Sigmoid colon (tissue), 7 donors: ENCODE data around the gene RHO. TPM values are rescaled to one million over a fixed set of nuclear protein-coding genes. Genes with fewer than 3 reads are reported as not detected.
A peak's percentile ranks its signal among the peaks of the same experiment; 100 is the strongest.

Source experiments
- DNase-seq: peaks from one replicate; pipeline ENCODE4 v3.0.0-alpha.2; 2019
- H3K27ac ChIP-seq, 4 donors: fragments of 200-600 bp; sonication (generic); one replicate each; pipeline ENCODE4 v1.5.1; 2016 to 2019; ENCODE audit warnings: mild to moderate bottlenecking in 1 of 4
- H3K27me3 ChIP-seq, 3 donors: fragments of 200-600 bp; sonication (generic); one replicate each; pipeline ENCODE4 v1.5.1; 2019; ENCODE audit warnings: mild to moderate bottlenecking in 1 of 3
- H3K36me3 ChIP-seq, 4 donors: fragments of 200-600 bp; sonication (generic); one replicate each; pipeline ENCODE4 v1.5.1; 2016 to 2019
- H3K4me1 ChIP-seq, 4 donors: fragments of 200-600 bp; sonication (generic); one replicate each; pipeline ENCODE4 v1.5.1; 2017 to 2019
- H3K4me3 ChIP-seq, 4 donors: fragments of 200-600 bp; sonication (generic); one replicate each; pipeline ENCODE4 v1.5.1; 2017 to 2019; ENCODE audit warnings: mild to moderate bottlenecking in 2 of 4, moderate library complexity in 1 of 4
- H3K9me3 ChIP-seq, 4 donors: fragments of 200-600 bp in 3 of 4; sonication (generic) in 3 of 4; one replicate each; pipeline versions ENCODE4 v1.5.1 to v1.6.1; 2013 to 2019
- CTCF ChIP-seq, 4 experiments: fragments of 450-650 bp in 3 of 4; fragments of 200-600 bp in 1 of 4; IDR thresholded peaks; one replicate each; pipeline ENCODE4 v1.5.1; 2016 to 2019; ENCODE audit warnings: antibody characterized with exemption in 4 of 4, mild to moderate bottlenecking in 3 of 4, moderate library complexity in 2 of 4
- EP300 ChIP-seq, 4 donors: sonication (generic); formaldehyde crosslinking; IDR thresholded peaks; one replicate each; pipeline ENCODE4 v1.6.1; 2017; ENCODE audit warnings: antibody characterized with exemption in 4 of 4
- POLR2A ChIP-seq, 2 donors: fragments of 450-650 bp; IDR thresholded peaks; one replicate each; pipeline ENCODE4 v1.6.1; 2016; ENCODE audit warnings: antibody characterized with exemption in 2 of 2, mild to moderate bottlenecking in 2 of 2, moderate library complexity in 2 of 2
- POLR2AphosphoS5 ChIP-seq, 4 donors: sonication (generic); formaldehyde crosslinking; IDR thresholded peaks; one replicate each; pipeline ENCODE4 v1.6.1; 2017; ENCODE audit warnings: antibody characterized with exemption in 4 of 4
- WGBS, 2 donors: extraction: QIAGEN DNeasy Blood & Tissue Kit; methylation state at CpG; one replicate each; pipeline ENCODE4 v1.1.7; 2013; 5-methylcytosine and 5-hydroxymethylcytosine counted together
- intact Hi-C: fragments of 100-400 bp; cut with DNase I; formaldehyde crosslinking; loops from one replicate; pipeline ENCODE4 v1.15.1; 2023
- polyA plus RNA-seq, 3 donors: library from polyadenylated mRNA; stranded (reverse); fragments of 200-250 nt; gene quantifications; one replicate each; pipeline ENCODE4 v1.2.3, GENCODE V29; 2013
- total RNA-seq, 4 donors: library from RNA; depleted of rRNA; stranded (reverse); fragments of >200 nt; gene quantifications; one replicate each; pipeline ENCODE4 v1.1.0, GENCODE V29; 2016
- donor health status: healthy with polysubstance abuse.
- donor health status: Bipolar disorder and iron deficiency.
- donor health status: healthy.

Gene RHO
- total and polyA plus RNA-seq, 7 donors: not detected

- peak; percentile 63 for DNase-seq
- intact Hi-C loops: no loop called here
- WGBS, 2 donors: 78 to 83% methylated on average over 6 of the region's 6 CpGs
Observed at GRCh38 chr3:129553171-129553570, 24.7 kb downstream of the RHO start.

DNA sequence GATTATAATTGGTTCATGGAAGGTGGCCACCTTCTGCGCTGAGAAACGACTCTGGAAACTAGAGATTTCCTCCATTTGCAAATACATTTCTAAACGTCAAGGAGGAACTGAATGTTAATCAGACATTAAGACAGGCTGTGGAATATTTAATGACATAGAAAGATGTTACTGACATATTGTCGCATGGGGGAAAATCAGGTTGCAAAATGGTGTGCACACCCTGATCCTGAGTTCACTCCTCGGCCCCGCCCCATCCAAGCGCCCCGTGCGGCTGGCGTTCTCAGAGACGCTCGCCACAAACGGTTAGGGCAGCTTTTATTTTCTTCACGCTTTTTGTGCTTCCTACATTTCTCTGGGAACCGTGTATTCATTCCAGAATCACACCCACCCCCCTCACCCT is 25.3 kb downstream of the RHO start:
- no peak for DNase-seq
- Histone ChIP-seq H3K4me3 (no peak overlapping the region), H3K27me3 (no peaks in the 10 kb centered on the region), H3K27ac (no peak overlapping the region), H3K9me3 (no peaks in the 10 kb centered on the region), H3K4me1 (peaks cover 0 to 36% (median 22%) of the 10 kb centered on the region in 4 donors), H3K36me3 (peaks cover 0 to 7% (median 0%) of the 10 kb centered on the region in 4 donors)
- TF ChIP-seq EP300 (IDR thresholded peaks at IDR 0.05): no peak
- TF ChIP-seq POLR2AphosphoS5 (IDR thresholded peaks at IDR 0.05): no peak
- TF ChIP-seq POLR2A (IDR thresholded peaks at IDR 0.05): no peak
- no peak for TF ChIP-seq CTCF (IDR thresholded peaks at IDR 0.05)
- intact Hi-C loops: no loop called here
- 21 to 33% methylated on average over 15 of the region's 15 CpGs for WGBS, 2 donors

More at GRCh38 chr3:129553171-129553570, 24.7 kb downstream of the RHO start:
- Histone ChIP-seq H3K4me3 (no peak overlapping the region), H3K27me3 (no peaks in the 10 kb centered on the region), H3K9me3 (no peaks in the 10 kb centered on the region), H3K4me1 (peaks cover 0 to 36% (median 18%) of the 10 kb centered on the region in 4 donors), H3K27ac (no peak overlapping the region), H3K36me3 (peaks cover 0 to 7% (median 0%) of the 10 kb centered on the region in 4 donors)
- TF ChIP-seq POLR2A (IDR thresholded peaks at IDR 0.05): no peak
- no peak for TF ChIP-seq CTCF (IDR thresholded peaks at IDR 0.05)
- TF ChIP-seq EP300 (IDR thresholded peaks at IDR 0.05): no peak
- TF ChIP-seq POLR2AphosphoS5 (IDR thresholded peaks at IDR 0.05): no peak

GRCh38 chr3:129554356-129555152 is 26.1 kb downstream of the RHO start:
- no peak overlapping the region for H3K4me3 ChIP-seq
- H3K9me3 ChIP-seq: no peaks in the 10 kb centered on the region
- no peak for DNase-seq
- intact Hi-C loops: no loop called here
- no peaks in the 10 kb centered on the region for H3K27me3 ChIP-seq
- 60 to 63% methylated on average over 13 of the region's 13 CpGs for WGBS, 2 donors
- peak overlapping the region in 1 of 4 donors; percentile 18 for H3K27ac ChIP-seq
- peaks cover 0 to 40% (median 28%) of the 10 kb centered on the region in 4 donors for H3K4me1 ChIP-seq
- no peak for TF ChIP-seq POLR2A (IDR thresholded peaks at IDR 0.05)
- H3K36me3 ChIP-seq: peaks cover 0 to 7% (median 0%) of the 10 kb centered on the region in 4 donors

DNA sequence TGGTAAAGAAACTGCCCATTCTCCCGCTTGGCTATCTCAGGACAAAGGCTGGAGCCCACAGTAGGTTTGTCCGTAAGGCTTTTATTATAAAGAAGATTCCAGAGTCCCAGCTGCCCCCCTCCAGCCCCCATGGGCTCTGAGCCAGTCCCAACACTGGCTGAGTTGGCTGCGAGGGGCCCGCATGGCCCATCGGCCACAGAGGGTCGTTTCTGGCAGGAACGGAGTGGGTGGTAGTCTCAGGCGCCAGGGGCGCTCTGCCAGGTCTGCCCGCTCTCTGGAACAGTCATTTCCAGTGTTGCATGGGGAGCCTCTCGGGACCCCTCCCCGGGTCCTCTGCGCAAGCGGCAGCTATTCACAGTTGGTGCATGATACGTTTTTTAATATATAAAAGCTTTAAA is 26.7 kb downstream of the RHO start:
- no peak overlapping the region for H3K27ac ChIP-seq
- H3K27me3 ChIP-seq: no peaks in the 10 kb centered on the region
- DNase-seq: no peak
- peaks cover 0 to 46% (median 31%) of the 10 kb centered on the region in 4 donors for H3K4me1 ChIP-seq
- peaks cover 0 to 7% (median 0%) of the 10 kb centered on the region in 4 donors for H3K36me3 ChIP-seq
- TF ChIP-seq CTCF (IDR thresholded peaks at IDR 0.05) (no peak), POLR2A (IDR thresholded peaks at IDR 0.05) (no peak), EP300 (IDR thresholded peaks at IDR 0.05) (no peak), POLR2AphosphoS5 (IDR thresholded peaks at IDR 0.05) (no peak)
- WGBS, 2 donors: 79 to 87% methylated on average over 15 of the region's 15 CpGs
- no peak overlapping the region for H3K4me3 ChIP-seq
- H3K9me3 ChIP-seq: no peaks in the 10 kb centered on the region
- intact Hi-C loops: no loop called here

- 80 to 86% methylated on average over 18 of the region's 18 CpGs for WGBS, 2 donors
- H3K27ac ChIP-seq: no peak overlapping the region
- peaks cover 0 to 53% (median 37%) of the 10 kb centered on the region in 4 donors for H3K4me1 ChIP-seq
- H3K36me3 ChIP-seq: peaks cover 0 to 7% (median 0%) of the 10 kb centered on the region in 4 donors
- intact Hi-C loops: no loop called here
- no peaks in the 10 kb centered on the region for H3K9me3 ChIP-seq
- H3K27me3 ChIP-seq: no peaks in the 10 kb centered on the region
- no peak for TF ChIP-seq POLR2AphosphoS5 (IDR thresholded peaks at IDR 0.05)
- no peak for DNase-seq
- H3K4me3 ChIP-seq: no peak overlapping the region
Observed at GRCh38 chr3:129555616-129556357, 27.3 kb downstream of the RHO start.
